Endothelial cell of hepatic sinusoid (primary cell): ENCODE data around the gene SMARCA5.

Experiments used
- in situ Hi-C: cut with HindIII; loops from 2 replicates; pipeline ENCODE4 v1.10.0; 2017; ENCODE audit warnings: low sequenced_read_pairs

The SMARCA5 gene

GRCh38 chr4:143538979-143539669 is 25.6 kb downstream of the SMARCA5 start:
- in situ Hi-C loops, result no loop called here

GRCh38 chr4:143539670-143540023 is 26.1 kb downstream of the SMARCA5 start:
- in situ Hi-C loops, result no loop called here

- in situ Hi-C loops, result no loop called here
These were observed 36.4 kb downstream of the SMARCA5 start for GRCh38 chr4:143549928-143550327.

- in situ Hi-C loops, result no loop called here
These were observed 41.5 kb downstream of the SMARCA5 start for GRCh38 chr4:143554728-143555597.

- in situ Hi-C loops, result no loop called here
These were observed 42.2 kb downstream of the SMARCA5 start for GRCh38 chr4:143555676-143556075.

- in situ Hi-C loops, result no loop called here
These were observed 44.8 kb downstream of the SMARCA5 start for GRCh38 chr4:143558286-143558685.

- in situ Hi-C loops, result no loop called here
These were observed 45.6 kb downstream of the SMARCA5 start for GRCh38 chr4:143558823-143559756.

GRCh38 chr4:143559757-143560147 is 46.2 kb downstream of the SMARCA5 start:
- in situ Hi-C loops, result no loop called here

- in situ Hi-C loops, result no loop called here
These were observed 51.0 kb downstream of the SMARCA5 start for GRCh38 chr4:143564472-143564871.

- in situ Hi-C loops, result no loop called here
These were observed 61.8 kb downstream of the SMARCA5 start for GRCh38 chr4:143575331-143575730.

GRCh38 chr4:143581331-143581946 is 67.9 kb downstream of the SMARCA5 start:
- in situ Hi-C loops, result no loop called here

- in situ Hi-C loops, result no loop called here
These were observed 72.0 kb downstream of the SMARCA5 start for GRCh38 chr4:143585548-143585947.

GRCh38 chr4:143586080-143586479 is 72.6 kb downstream of the SMARCA5 start:
- in situ Hi-C loops, result no loop called here

GRCh38 chr4:143587703-143588102 is 74.2 kb downstream of the SMARCA5 start:
- in situ Hi-C loops, result no loop called here

- in situ Hi-C loops, result no loop called here
These were observed 83.8 kb downstream of the SMARCA5 start for GRCh38 chr4:143597276-143597675.

GRCh38 chr4:143598816-143599215 is 85.3 kb downstream of the SMARCA5 start:
- in situ Hi-C loops, result no loop called here

GRCh38 chr4:143599827-143600226 is 86.3 kb downstream of the SMARCA5 start:
- in situ Hi-C loops, result no loop called here

GRCh38 chr4:143606480-143606879 is 93.0 kb downstream of the SMARCA5 start:
- in situ Hi-C loops, result no loop called here
